GM18873 (cell line): Measurements from ENCODE around the gene DNAJA3.

ENCODE experiments used
- ATAC-seq: cut with Tn5 transposase; IDR thresholded peaks from one replicate; pipeline ENCODE4 v1.9.1; 2021; ENCODE audit warnings: mild to moderate bottlenecking, moderate library complexity, moderate number of reproducible peaks; ENCODE audit not compliant: unreplicated experiment, low FRiP score

The DNAJA3 gene

GRCh38 chr16:4425378-4426020 is at the start of gene DNAJA3:
Gene DNAJA3, plus strand, starts transcription at chr16:4425868. Its CDS starts 14 bp downstream, at chr16:4425882.
- peak; percentile 78 for ATAC-seq

GRCh38 chr16:4376126-4376892 is 49.4 kb upstream of the DNAJA3 start:
- no peak for ATAC-seq

GRCh38 chr16:4376893-4377572 is 48.6 kb upstream of the DNAJA3 start:
- ATAC-seq, result no peak

- no peak for ATAC-seq
These were observed 48.0 kb upstream of the DNAJA3 start for GRCh38 chr16:4377573-4378154.

- ATAC-seq, result no peak
These were observed 47.5 kb upstream of the DNAJA3 start for GRCh38 chr16:4378161-4378666.

DNA sequence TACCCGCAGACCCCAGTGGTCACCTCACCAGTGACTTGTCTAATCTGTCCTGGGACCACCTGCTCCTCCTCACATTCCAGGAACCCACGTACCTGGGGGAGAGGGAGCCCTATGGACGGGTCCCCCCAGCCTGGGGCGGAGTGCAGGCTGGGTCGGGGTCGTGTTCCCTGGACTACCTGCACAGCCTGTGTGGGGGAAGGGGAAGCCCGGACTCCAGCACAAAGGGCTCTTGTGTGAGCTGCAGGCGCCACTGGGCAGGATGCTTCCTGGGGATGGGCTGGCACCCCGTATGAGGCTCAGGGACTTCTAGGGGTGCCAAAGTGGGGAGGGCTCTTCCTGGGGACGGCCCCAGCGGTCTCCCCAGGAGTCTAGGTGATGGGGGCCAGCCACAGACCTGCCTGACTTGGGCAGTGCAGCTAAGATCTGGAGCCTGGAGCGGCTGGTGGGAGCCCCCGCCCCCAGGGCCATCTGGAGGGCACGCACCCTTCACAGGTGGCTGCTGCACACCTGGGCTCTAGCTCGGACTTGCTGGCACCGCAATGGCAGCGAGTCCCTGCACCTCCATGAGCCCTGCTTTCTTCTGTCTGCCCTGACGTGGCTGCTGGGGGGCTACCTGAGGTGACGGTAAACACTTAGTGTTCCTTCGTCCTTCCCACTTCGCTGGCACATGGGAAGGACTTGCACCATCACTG is 46.5 kb upstream of the DNAJA3 start:
- no peak for ATAC-seq

DNA sequence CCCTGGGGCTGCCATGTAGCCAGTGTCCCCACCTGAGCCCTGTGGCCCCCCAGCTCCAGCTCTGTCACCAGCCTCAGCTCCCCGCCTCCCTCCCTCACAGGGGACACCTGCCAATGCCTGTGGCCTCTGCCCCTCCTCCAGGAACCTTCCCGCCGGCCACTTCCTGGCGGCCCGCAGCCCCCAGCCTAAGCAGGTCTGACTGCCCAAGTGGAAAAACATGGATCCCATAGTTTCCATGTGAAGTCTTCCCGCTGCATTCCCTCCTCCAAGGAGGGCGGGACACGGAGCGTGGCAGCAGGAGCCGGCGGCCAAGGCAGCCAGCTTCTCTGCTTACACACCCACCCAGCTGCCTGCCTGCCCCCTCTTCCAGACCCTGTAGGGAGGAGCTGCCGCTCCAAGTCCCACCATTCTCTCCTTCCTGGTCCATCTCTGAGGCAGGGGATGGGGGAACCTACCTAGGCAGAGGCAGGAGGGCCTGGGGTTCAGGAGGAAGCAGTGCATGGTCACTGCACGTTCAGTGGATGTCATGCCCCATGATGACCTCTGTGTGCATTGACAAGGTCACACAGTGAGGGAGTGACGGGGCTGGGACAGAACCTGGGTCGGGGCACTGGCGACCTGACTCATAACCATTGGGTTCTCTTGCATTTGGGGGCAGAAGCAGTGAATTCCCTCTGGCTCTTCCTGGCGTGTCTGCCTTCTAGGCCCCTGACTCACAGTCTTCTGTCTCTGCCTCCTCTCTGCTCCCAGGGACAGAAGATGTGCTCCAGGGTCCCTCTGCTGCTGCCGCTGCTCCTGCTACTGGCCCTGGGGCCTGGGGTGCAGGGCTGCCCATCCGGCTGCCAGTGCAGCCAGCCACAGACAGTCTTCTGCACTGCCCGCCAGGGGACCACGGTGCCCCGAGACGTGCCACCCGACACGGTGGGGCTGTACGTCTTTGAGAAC is 45.3 kb upstream of the DNAJA3 start:
- no peak for ATAC-seq

DNA sequence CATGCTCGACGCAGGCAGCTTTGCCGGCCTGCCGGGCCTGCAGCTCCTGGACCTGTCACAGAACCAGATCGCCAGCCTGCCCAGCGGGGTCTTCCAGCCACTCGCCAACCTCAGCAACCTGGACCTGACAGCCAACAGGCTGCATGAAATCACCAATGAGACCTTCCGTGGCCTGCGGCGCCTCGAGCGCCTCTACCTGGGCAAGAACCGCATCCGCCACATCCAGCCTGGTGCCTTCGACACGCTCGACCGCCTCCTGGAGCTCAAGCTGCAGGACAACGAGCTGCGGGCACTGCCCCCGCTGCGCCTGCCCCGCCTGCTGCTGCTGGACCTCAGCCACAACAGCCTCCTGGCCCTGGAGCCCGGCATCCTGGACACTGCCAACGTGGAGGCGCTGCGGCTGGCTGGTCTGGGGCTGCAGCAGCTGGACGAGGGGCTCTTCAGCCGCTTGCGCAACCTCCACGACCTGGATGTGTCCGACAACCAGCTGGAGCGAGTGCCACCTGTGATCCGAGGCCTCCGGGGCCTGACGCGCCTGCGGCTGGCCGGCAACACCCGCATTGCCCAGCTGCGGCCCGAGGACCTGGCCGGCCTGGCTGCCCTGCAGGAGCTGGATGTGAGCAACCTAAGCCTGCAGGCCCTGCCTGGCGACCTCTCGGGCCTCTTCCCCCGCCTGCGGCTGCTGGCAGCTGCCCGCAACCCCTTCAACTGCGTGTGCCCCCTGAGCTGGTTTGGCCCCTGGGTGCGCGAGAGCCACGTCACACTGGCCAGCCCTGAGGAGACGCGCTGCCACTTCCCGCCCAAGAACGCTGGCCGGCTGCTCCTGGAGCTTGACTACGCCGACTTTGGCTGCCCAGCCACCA is 44.4 kb upstream of the DNAJA3 start:
- no peak for ATAC-seq

DNA sequence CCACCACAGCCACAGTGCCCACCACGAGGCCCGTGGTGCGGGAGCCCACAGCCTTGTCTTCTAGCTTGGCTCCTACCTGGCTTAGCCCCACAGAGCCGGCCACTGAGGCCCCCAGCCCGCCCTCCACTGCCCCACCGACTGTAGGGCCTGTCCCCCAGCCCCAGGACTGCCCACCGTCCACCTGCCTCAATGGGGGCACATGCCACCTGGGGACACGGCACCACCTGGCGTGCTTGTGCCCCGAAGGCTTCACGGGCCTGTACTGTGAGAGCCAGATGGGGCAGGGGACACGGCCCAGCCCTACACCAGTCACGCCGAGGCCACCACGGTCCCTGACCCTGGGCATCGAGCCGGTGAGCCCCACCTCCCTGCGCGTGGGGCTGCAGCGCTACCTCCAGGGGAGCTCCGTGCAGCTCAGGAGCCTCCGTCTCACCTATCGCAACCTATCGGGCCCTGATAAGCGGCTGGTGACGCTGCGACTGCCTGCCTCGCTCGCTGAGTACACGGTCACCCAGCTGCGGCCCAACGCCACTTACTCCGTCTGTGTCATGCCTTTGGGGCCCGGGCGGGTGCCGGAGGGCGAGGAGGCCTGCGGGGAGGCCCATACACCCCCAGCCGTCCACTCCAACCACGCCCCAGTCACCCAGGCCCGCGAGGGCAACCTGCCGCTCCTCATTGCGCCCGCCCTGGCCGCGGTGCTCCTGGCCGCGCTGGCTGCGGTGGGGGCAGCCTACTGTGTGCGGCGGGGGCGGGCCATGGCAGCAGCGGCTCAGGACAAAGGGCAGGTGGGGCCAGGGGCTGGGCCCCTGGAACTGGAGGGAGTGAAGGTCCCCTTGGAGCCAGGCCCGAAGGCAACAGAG is 43.5 kb upstream of the DNAJA3 start:
- ATAC-seq, result no peak

DNA sequence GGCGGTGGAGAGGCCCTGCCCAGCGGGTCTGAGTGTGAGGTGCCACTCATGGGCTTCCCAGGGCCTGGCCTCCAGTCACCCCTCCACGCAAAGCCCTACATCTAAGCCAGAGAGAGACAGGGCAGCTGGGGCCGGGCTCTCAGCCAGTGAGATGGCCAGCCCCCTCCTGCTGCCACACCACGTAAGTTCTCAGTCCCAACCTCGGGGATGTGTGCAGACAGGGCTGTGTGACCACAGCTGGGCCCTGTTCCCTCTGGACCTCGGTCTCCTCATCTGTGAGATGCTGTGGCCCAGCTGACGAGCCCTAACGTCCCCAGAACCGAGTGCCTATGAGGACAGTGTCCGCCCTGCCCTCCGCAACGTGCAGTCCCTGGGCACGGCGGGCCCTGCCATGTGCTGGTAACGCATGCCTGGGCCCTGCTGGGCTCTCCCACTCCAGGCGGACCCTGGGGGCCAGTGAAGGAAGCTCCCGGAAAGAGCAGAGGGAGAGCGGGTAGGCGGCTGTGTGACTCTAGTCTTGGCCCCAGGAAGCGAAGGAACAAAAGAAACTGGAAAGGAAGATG is 42.8 kb upstream of the DNAJA3 start:
- ATAC-seq, result no peak

GRCh38 chr16:4383591-4384444 is 41.9 kb upstream of the DNAJA3 start:
- no peak for ATAC-seq

- no peak for ATAC-seq
These were observed 41.1 kb upstream of the DNAJA3 start for GRCh38 chr16:4384509-4384942.

GRCh38 chr16:4385066-4385788 is 40.4 kb upstream of the DNAJA3 start:
- ATAC-seq, result no peak

DNA sequence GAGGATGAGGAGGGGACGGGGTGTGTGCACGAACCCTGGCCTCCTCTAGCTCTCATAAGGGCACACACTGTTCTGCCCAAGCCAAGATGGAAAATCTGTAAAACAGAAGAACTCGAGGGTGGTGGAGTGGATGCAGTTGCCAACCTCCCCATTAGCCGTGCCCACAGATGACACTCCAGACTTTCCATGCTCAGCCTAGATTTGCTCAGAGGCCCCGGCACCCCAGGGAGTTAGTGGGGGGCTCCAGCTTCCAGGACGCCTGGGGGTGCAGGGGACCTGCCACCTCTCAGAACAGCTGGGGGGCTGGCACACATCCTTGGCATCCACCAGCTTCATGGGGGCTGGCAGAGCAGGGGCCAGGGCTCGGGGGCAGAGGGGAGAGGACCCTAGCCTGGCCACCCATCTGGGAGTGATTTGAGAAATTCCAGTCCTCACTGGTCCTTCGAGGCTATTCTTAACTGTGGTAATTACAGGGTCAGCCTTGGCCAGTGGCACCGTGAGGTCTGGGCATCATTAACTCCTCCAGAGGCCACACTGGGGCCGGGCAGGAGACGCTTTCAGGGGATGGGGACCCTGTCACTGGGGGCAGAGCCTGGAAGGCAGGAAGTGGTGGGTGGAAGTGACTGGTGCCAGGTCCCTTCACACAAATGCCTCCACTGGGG is 39.7 kb upstream of the DNAJA3 start:
- ATAC-seq, result no peak

DNA sequence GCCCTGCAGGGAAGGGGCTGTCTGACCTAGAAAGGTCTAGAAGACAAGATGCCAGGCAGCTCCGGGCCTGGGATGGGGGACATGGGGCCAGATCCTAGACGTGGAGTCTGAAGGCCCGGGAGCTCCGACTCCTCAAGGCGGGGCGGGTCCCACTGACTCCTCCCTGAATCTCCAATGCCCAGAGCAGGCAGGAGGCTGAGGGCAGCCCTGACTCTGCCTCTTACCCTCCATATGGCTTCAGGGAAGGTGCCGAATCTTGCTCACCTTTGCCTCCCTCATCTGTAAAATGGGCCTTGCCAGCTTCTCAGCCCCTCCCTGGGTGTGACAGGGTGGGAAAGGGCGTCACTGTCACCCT is 39.2 kb upstream of the DNAJA3 start:
- ATAC-seq, result no peak
